ENCODE data around the gene SMIM24.

The SMIM24 gene

GRCh38 chr19:3467437-3468198 is 12.7 kb downstream of the SMIM24 start:
- H3K27ac ChIP-seq, result no peak overlapping the region
- TF ChIP-seq CTCF (IDR thresholded peaks at IDR 0.05) (no peak), ZFX (IDR thresholded peaks at IDR 0.05; ENCODE audit: borderline replicate concordance) (no peak)

- no peak overlapping the region for H3K27ac ChIP-seq
- TF ChIP-seq ZFX (IDR thresholded peaks at IDR 0.05; ENCODE audit: borderline replicate concordance) (no peak), CTCF (IDR thresholded peaks at IDR 0.05) (no peak)
Measured at GRCh38 chr19:3466635-3467034, 13.7 kb downstream of the SMIM24 start.

- TF ChIP-seq CTCF (IDR thresholded peaks at IDR 0.05) (no peak), ZFX (IDR thresholded peaks at IDR 0.05; ENCODE audit: borderline replicate concordance) (no peak)
- H3K27ac ChIP-seq, result no peak overlapping the region
Measured at GRCh38 chr19:3465552-3465951, 14.8 kb downstream of the SMIM24 start.

GRCh38 chr19:3464587-3465235 is 15.6 kb downstream of the SMIM24 start:
- TF ChIP-seq ZFX (IDR thresholded peaks at IDR 0.05; ENCODE audit: borderline replicate concordance) (no peak), CTCF (IDR thresholded peaks at IDR 0.05) (no peak)
- no peak overlapping the region for H3K27ac ChIP-seq

GRCh38 chr19:3463714-3464586 is 16.4 kb downstream of the SMIM24 start:
- TF ChIP-seq ZFX (IDR thresholded peaks at IDR 0.05; ENCODE audit: borderline replicate concordance), result no peak
- H3K27ac ChIP-seq, result no peak overlapping the region

- TF ChIP-seq CTCF (IDR thresholded peaks at IDR 0.05) (no peak), ZFX (IDR thresholded peaks at IDR 0.05; ENCODE audit: borderline replicate concordance) (no peak)
- H3K27ac ChIP-seq, result no peak overlapping the region
Measured at GRCh38 chr19:3462991-3463713, 17.2 kb downstream of the SMIM24 start.

- TF ChIP-seq ZFX (IDR thresholded peaks at IDR 0.05; ENCODE audit: borderline replicate concordance) (no peak), CTCF (IDR thresholded peaks at IDR 0.05) (no peak)
- H3K27ac ChIP-seq, result no peak overlapping the region
Measured at GRCh38 chr19:3459965-3460582, 20.3 kb downstream of the SMIM24 start.
